ENCODE data around the gene SLC6A9. TPM values are rescaled to one million over a fixed set of nuclear protein-coding genes. Genes with fewer than 3 reads are reported as not detected.

The SLC6A9 gene
- total and polyA plus RNA-seq, 2 of the 8 experiments (the other 6 are each of a cell fraction or from before 2014, with no cell fraction given), result 20.2 to 24.2 TPM

DNA sequence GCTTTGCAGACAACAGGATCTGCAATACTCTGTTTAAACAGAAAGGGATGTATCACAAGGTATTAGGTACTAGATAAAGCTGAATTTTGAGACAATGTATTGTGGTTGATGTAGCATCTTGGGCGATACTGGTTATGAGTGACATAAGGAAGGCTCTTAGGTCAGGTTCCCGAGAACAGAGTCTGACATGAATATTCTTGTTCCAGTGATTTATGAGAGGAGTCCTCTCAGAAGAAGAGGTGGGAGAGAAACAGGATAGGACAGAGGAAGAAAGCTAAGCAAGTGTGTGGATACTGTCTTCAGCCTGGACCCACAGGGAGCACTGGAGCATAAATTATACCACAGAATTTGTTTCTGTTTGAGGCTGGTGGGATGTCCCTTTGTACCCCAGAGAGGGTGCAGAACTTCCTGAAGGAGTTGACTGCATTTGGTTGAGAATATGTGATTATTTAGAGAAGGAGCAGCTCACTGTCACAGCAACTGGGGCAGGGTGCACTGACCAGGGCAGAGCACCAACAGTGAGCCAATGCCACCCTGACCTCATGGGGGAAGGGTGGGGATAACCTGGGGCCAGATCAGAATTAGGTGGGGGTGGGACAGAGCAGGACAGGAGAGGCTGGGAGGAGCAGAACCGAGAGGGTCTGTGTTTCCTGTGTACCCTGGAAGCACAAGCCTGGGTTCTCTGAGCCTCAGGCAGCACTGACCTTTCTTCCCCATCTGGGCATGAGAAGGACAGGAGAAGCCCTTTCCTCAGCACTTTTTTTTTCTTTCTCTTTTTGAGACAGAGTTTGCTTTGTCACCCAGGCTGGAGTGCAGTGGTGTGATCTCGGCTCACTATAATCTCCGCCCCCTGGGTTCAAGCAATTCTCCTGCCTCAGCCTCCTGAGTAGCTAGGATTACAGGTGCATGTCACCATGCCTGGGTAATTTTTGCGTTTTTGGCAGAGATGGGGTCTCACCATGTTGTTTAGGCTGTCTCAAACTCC lies 36.3 kb upstream of the SLC6A9 start (continued):
- TF ChIP-seq, protein P1, sequence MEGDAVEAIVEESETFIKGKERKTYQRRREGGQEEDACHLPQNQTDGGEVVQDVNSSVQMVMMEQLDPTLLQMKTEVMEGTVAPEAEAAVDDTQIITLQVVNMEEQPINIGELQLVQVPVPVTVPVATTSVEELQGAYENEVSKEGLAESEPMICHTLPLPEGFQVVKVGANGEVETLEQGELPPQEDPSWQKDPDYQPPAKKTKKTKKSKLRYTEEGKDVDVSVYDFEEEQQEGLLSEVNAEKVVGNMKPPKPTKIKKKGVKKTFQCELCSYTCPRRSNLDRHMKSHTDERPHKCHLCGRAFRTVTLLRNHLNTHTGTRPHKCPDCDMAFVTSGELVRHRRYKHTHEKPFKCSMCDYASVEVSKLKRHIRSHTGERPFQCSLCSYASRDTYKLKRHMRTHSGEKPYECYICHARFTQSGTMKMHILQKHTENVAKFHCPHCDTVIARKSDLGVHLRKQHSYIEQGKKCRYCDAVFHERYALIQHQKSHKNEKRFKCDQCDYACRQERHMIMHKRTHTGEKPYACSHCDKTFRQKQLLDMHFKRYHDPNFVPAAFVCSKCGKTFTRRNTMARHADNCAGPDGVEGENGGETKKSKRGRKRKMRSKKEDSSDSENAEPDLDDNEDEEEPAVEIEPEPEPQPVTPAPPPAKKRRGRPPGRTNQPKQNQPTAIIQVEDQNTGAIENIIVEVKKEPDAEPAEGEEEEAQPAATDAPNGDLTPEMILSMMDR (IDR thresholded peaks at IDR 0.05; ENCODE audit: control extremely low read depth in 1 of 3, insufficient read depth in 1 of 3, low read depth in 1 of 3, low read length in 3 of 3), result no peak
- TF ChIP-seq EP300 (IDR thresholded peaks at IDR 0.05; ENCODE audit: borderline replicate concordance in 1 of 2, low read depth in 2 of 2, low read length in 2 of 2) (no peak), RFX5 (IDR thresholded peaks at IDR 0.05; ENCODE audit: borderline replicate concordance, low read depth, low read length) (no peak), FOSL1 (IDR thresholded peaks at IDR 0.05; ENCODE audit: insufficient read depth, low read depth, low read length) (no peak), GABPA (IDR thresholded peaks at IDR 0.05; ENCODE audit: borderline replicate concordance, insufficient read depth, low read length) (no peak), POLR2A (IDR thresholded peaks at IDR 0.05; ENCODE audit: control extremely low read depth in 1 of 2, low read depth in 2 of 2, low read length in 2 of 2) (no peak), ASH2L (IDR thresholded peaks at IDR 0.05; ENCODE audit: low read length) (no peak), BRCA1 (IDR thresholded peaks at IDR 0.05; ENCODE audit: low read depth, low read length) (no peak)

Measured in H1 (cell line).